Neutrophil (primary cell): Measurements from ENCODE around the gene LCE2C.

Source experiments
- H3K27ac ChIP-seq: fragments of 200-600 bp; sonication (generic); 2 replicates; pipeline ENCODE4 v1.5.1; 2016; ENCODE audit warnings: mild to moderate bottlenecking, moderate library complexity
- H3K27me3 ChIP-seq: fragments of 200-600 bp; sonication (generic); 2 replicates; pipeline ENCODE4 v1.6.0; 2016; ENCODE audit warnings: mild to moderate bottlenecking
- H3K36me3 ChIP-seq: fragments of 200-600 bp; sonication (generic); 2 replicates; pipeline ENCODE4 v1.5.1; 2017
- H3K4me1 ChIP-seq, 2 experiments: fragments of 200-600 bp in 1 of 2; sonication (generic) in 1 of 2; 1 replicate in 1 of 2; 2 replicates in 1 of 2; pipeline versions ENCODE4 v1.5.1 to v1.6.1; 2013 to 2016; ENCODE audit warnings: low read depth in 1 of 2, low read length in 1 of 2, mild to moderate bottlenecking in 1 of 2, moderate library complexity in 1 of 2; ENCODE audit not compliant: control insufficient read depth in 1 of 2, insufficient read depth in 1 of 2
- H3K4me3 ChIP-seq, 2 experiments: fragments of 200-600 bp in 1 of 2; sonication (generic) in 1 of 2; 1 replicate in 1 of 2; 2 replicates in 1 of 2; pipeline ENCODE4 v1.5.1; 2013 to 2016; ENCODE audit warnings: low read depth in 1 of 2, low read length in 1 of 2, mild to moderate bottlenecking in 1 of 2, moderate library complexity in 1 of 2
- H3K9me3 ChIP-seq: fragments of 200-600 bp; sonication (generic); 2 replicates; pipeline ENCODE4 v1.5.1; 2016
- TF ChIP-seq, protein P1 (sequence below): fragments of 200-600 bp; sonication (generic); IDR thresholded peaks from 2 replicates; pipeline ENCODE4 v1.5.1; 2016; ENCODE audit warnings: antibody characterized with exemption

Gene LCE2C

DNA sequence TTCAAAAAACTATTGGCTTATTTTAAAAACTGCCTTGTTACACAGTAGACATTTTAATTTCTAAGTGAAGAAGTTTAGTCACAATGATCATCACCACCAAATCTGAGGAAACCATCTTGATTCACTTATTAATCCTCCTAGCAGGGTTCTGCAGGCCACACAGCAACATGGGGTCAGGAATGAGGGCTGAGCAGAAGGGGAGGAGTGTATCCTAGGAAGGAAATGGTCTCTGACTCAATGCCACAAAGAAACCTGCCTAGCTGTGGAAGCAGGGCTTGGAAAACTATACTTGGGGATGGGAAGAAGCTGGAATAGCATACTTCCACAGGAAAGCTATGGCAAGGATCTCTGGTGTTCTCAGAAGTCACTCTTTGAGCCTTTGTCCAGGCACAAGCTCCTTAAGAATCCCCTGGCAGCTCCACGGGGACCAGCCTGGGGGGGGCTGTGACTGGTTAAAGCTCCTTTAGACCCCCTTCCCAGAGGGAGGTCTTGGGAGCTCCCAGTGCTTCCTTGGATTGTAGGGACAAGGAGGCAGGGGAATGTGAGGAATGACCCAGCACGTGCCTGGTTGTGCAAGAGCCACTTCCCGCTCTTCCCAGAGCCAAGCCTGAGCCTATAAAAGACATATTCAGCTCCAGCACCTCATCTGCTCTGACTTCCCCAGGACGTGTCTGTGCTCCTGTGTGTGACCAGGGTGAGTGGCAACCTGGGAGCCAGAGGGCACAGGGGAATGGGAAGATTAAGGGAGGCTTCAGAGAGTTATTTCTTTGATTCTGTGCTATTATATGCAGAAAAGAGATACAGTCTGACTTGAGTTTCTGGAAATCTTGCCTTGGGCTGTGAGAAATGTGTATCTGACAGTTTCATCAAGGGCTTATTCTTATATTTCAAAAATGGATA is 22.9 kb downstream of the LCE2C start, which contains the start of gene LCE2A:
TSS of gene LCE2A (plus strand) at position 645 of the 900 bp plus-strand sequence. CDS start 557 bp downstream, outside the sequence.
- H3K4me3 ChIP-seq = no peak within 1 kb of the TSS
- no peaks in the 10 kb centered on the region for H3K4me1 ChIP-seq
- H3K36me3 ChIP-seq = no peaks in the 10 kb centered on the region
- peaks cover 5% of the 10 kb centered on the region for H3K27me3 ChIP-seq
- no peak within 1 kb of the TSS for H3K27ac ChIP-seq
- TF ChIP-seq, protein P1, sequence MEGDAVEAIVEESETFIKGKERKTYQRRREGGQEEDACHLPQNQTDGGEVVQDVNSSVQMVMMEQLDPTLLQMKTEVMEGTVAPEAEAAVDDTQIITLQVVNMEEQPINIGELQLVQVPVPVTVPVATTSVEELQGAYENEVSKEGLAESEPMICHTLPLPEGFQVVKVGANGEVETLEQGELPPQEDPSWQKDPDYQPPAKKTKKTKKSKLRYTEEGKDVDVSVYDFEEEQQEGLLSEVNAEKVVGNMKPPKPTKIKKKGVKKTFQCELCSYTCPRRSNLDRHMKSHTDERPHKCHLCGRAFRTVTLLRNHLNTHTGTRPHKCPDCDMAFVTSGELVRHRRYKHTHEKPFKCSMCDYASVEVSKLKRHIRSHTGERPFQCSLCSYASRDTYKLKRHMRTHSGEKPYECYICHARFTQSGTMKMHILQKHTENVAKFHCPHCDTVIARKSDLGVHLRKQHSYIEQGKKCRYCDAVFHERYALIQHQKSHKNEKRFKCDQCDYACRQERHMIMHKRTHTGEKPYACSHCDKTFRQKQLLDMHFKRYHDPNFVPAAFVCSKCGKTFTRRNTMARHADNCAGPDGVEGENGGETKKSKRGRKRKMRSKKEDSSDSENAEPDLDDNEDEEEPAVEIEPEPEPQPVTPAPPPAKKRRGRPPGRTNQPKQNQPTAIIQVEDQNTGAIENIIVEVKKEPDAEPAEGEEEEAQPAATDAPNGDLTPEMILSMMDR = no peak
- H3K9me3 ChIP-seq = no peaks in the 10 kb centered on the region

DNA sequence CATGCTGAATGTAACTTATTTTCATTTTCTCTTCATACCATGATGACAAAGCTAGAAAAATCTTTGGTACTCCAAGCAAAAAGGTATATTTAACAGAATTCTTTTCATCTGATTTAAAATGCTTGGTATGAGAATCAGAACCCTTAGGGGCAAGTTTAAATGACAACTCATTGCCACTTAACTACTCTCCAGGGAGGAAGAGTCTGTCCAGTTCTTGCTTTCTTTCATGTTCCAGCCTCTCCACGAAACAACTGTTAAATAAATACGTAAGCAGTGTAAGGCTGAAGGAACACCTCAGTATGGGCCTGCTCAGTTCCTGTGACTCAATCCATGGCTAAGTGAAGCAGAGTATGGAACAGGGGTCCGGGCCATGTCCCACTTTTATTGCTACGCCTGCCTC is 24.7 kb downstream of the LCE2C start:
- TF ChIP-seq, protein P1 = no peak
- Histone ChIP-seq H3K36me3 (no peaks in the 10 kb centered on the region), H3K4me1 (no peaks in the 10 kb centered on the region), H3K27me3 (peaks cover 5% of the 10 kb centered on the region), H3K4me3 (no peak overlapping the region), H3K9me3 (no peaks in the 10 kb centered on the region), H3K27ac (no peak overlapping the region)

DNA sequence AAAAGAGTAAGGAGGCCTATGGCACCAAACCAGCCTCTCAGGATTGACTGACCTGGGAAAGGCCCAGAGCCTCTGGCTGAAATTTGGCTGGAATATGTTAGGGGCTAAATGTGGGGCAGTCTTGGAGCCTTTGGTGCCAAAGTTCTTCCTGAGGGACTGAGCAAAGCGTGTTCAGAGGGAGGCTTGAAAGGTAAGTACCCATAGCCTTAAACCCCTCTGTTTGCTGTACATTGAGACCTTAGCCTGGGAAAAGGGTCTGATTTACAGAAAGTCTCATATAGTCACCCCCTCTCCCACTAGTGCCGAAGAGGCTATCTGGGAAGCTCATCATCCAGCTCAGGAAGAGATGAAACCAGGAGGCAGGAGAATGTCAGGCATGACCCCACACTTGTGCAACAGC is 32.8 kb downstream of the LCE2C start, which contains the start of gene LCE4A:
TSS of gene LCE4A (plus strand) at position 301 of the 400 bp plus-strand sequence. CDS start 916 bp downstream, outside the sequence.
- Histone ChIP-seq H3K27me3 (peaks cover 11% of the 10 kb centered on the region), H3K9me3 (no peaks in the 10 kb centered on the region), H3K4me1 (no peaks in the 10 kb centered on the region), H3K36me3 (no peaks in the 10 kb centered on the region), H3K27ac (no peak within 1 kb of the TSS), H3K4me3 (no peak within 1 kb of the TSS)
- TF ChIP-seq, protein P1 = no peak

DNA sequence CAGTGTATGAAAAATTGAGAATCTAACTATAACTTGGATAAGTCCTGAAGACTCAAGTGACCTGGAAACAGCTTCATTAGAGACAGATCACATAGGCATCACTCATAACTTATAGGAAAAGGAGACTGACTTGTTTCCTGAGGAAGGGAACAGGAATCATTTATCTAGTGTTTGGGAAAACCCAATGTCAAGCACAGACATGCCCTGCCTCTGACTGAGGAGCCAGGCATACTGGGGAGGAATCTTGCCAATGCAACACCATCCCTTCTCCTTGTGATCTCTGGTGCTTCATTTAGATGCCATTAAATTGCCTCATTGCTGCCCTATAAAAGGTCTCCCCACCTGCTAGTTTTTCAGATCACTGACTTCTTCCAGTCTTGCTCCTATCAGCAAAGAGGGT is 43.2 kb downstream of the LCE2C start:
- Histone ChIP-seq H3K36me3 (no peaks in the 10 kb centered on the region), H3K27me3 (peaks cover 5% of the 10 kb centered on the region), H3K4me1 (no peaks in the 10 kb centered on the region), H3K4me3 (no peak overlapping the region), H3K27ac (no peak overlapping the region), H3K9me3 (no peaks in the 10 kb centered on the region)
- TF ChIP-seq, protein P1 = no peak

DNA sequence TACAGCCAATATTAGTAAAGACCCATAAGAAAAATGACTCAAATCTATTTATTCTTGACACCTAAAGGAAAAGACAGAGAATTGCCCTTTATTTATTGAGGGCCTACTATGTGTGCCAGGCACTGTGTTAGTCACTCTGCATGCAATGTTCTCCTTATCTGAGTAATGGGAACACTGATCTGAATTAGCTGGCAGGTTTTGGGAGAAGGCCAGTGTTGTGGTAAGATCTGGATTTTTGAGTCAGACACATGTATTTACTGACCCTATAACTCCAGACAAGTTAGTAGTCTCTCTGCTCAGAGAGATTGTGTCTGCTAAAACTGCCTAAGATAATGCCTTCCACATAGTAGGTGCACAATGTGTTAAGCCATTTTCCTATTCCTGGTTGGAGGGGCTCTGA is 50.2 kb downstream of the LCE2C start:
- Histone ChIP-seq H3K27me3 (peaks cover 19% of the 10 kb centered on the region), H3K9me3 (no peaks in the 10 kb centered on the region), H3K4me1 (no peaks in the 10 kb centered on the region), H3K36me3 (no peaks in the 10 kb centered on the region), H3K27ac (no peak overlapping the region), H3K4me3 (no peak overlapping the region)
- TF ChIP-seq, protein P1 = no peak
